Loucy (cell line): ENCODE measurements around the gene PRR20B.
"Not testable (repeated sequence)": the region's sequence is repeated elsewhere in the genome, so short reads cannot be mapped to it uniquely, and the experiment has no call there.

Experiments
- EZH2phosphoT487 ChIP-seq: fragments of 200-600 bp; IDR thresholded peaks from 2 replicates; pipeline ENCODE4 v1.6.1; 2018; ENCODE audit warnings: antibody characterized with exemption, mild to moderate bottlenecking, moderate library complexity, borderline replicate concordance
- TF ChIP-seq, protein P1 (sequence below): fragments of 200-600 bp; sonication (generic); conservative IDR thresholded peaks from 2 replicates; pipeline ENCODE4 v1.5.1; 2014; ENCODE audit warnings: mild to moderate bottlenecking, antibody characterized with exemption, low read length

DNA sequence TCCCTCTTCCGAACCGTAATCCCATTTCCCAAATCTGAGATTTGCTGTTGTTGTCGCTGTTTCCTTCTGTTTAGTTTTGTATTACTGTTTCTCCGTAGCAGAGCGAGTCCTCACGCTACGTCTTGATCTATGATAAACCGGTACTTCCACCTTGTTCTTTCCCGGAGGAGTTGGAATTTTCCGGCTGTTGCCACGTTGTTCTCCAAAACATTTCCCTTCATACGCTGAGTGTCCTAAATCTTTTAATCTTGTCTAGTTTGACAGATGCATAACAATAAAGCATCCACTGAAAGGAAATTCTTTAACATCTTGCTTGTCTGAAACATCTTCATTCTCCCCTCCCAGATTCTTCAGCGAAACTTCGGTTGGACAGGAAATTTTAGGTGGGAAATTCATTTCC, 818 bp downstream of the PRR20B start:
- TF ChIP-seq, protein P1, sequence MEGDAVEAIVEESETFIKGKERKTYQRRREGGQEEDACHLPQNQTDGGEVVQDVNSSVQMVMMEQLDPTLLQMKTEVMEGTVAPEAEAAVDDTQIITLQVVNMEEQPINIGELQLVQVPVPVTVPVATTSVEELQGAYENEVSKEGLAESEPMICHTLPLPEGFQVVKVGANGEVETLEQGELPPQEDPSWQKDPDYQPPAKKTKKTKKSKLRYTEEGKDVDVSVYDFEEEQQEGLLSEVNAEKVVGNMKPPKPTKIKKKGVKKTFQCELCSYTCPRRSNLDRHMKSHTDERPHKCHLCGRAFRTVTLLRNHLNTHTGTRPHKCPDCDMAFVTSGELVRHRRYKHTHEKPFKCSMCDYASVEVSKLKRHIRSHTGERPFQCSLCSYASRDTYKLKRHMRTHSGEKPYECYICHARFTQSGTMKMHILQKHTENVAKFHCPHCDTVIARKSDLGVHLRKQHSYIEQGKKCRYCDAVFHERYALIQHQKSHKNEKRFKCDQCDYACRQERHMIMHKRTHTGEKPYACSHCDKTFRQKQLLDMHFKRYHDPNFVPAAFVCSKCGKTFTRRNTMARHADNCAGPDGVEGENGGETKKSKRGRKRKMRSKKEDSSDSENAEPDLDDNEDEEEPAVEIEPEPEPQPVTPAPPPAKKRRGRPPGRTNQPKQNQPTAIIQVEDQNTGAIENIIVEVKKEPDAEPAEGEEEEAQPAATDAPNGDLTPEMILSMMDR = not testable (repeated sequence)
- not testable (repeated sequence) for TF ChIP-seq EZH2phosphoT487
